ENCODE results near the gene ZNF391. TPM values are rescaled to one million over a fixed set of nuclear protein-coding genes. Genes with fewer than 3 reads are reported as not detected.

The ZNF391 gene
- total RNA-seq, 1 donor from 2014 or later: 4.5 TPM

- TF ChIP-seq CTCF (IDR thresholded peaks at IDR 0.05): no peak
- peaks cover 4% of the 10 kb centered on the region for H3K27me3 Mint-ChIP-seq (ENCODE audit: low read depth)
- H3K9me3 Mint-ChIP-seq (ENCODE audit: low read depth): peaks cover 14% of the 10 kb centered on the region
- H3K4me3 Mint-ChIP-seq (ENCODE audit: unreplicated experiment): no peak overlapping the region
- H3K4me1 Mint-ChIP-seq (ENCODE audit: low read depth): peaks cover 7% of the 10 kb centered on the region
- H3K36me3 Mint-ChIP-seq (ENCODE audit: low read depth): peaks cover 3% of the 10 kb centered on the region
- H3K27ac Mint-ChIP-seq (ENCODE audit: unreplicated experiment): no peak overlapping the region
- DNase-seq (ENCODE audit: low spot score): no peak
Observed at GRCh38 chr6:27383481-27383880, 5.1 kb upstream of the ZNF391 start.

GRCh38 chr6:27392623-27393022 lies 4.1 kb downstream of the ZNF391 start:
- H3K4me3 Mint-ChIP-seq (ENCODE audit: unreplicated experiment): no peak overlapping the region
- H3K36me3 Mint-ChIP-seq (ENCODE audit: low read depth): peaks cover 14% of the 10 kb centered on the region
- TF ChIP-seq CTCF (IDR thresholded peaks at IDR 0.05): no peak
- H3K4me1 Mint-ChIP-seq (ENCODE audit: low read depth): peaks cover 21% of the 10 kb centered on the region
- peaks cover 25% of the 10 kb centered on the region for H3K9me3 Mint-ChIP-seq (ENCODE audit: low read depth)
- H3K27ac Mint-ChIP-seq (ENCODE audit: unreplicated experiment): no peak overlapping the region
- no peaks in the 10 kb centered on the region for H3K27me3 Mint-ChIP-seq (ENCODE audit: low read depth)
- DNase-seq (ENCODE audit: low spot score): no peak

- H3K9me3 Mint-ChIP-seq (ENCODE audit: low read depth): peaks cover 35% of the 10 kb centered on the region
- peaks cover 26% of the 10 kb centered on the region for H3K36me3 Mint-ChIP-seq (ENCODE audit: low read depth)
- H3K27me3 Mint-ChIP-seq (ENCODE audit: low read depth): no peaks in the 10 kb centered on the region
- no peak for DNase-seq (ENCODE audit: low spot score)
- no peak overlapping the region for H3K27ac Mint-ChIP-seq (ENCODE audit: unreplicated experiment)
- peaks cover 9% of the 10 kb centered on the region for H3K4me1 Mint-ChIP-seq (ENCODE audit: low read depth)
- H3K4me3 Mint-ChIP-seq (ENCODE audit: unreplicated experiment): no peak overlapping the region
- TF ChIP-seq CTCF (IDR thresholded peaks at IDR 0.05): no peak
Observed at GRCh38 chr6:27394073-27394472, 5.5 kb downstream of the ZNF391 start.

GRCh38 chr6:27400877-27401642 lies 12.5 kb downstream of the ZNF391 start:
- TF ChIP-seq CTCF (IDR thresholded peaks at IDR 0.05): no peak
- no peak overlapping the region for H3K4me3 Mint-ChIP-seq (ENCODE audit: unreplicated experiment)
- H3K9me3 Mint-ChIP-seq (ENCODE audit: low read depth): peaks cover 68% of the 10 kb centered on the region
- DNase-seq (ENCODE audit: low spot score): no peak
- H3K4me1 Mint-ChIP-seq (ENCODE audit: low read depth): no peaks in the 10 kb centered on the region
- no peaks in the 10 kb centered on the region for H3K27me3 Mint-ChIP-seq (ENCODE audit: low read depth)
- no peak overlapping the region for H3K27ac Mint-ChIP-seq (ENCODE audit: unreplicated experiment)
- H3K36me3 Mint-ChIP-seq (ENCODE audit: low read depth): peaks cover 62% of the 10 kb centered on the region

GRCh38 chr6:27406085-27406484 lies 17.5 kb downstream of the ZNF391 start:
- Mint-ChIP-seq H3K9me3 (ENCODE audit: low read depth) (peaks cover 52% of the 10 kb centered on the region), H3K4me3 (ENCODE audit: unreplicated experiment) (no peak overlapping the region), H3K36me3 (ENCODE audit: low read depth) (peaks cover 25% of the 10 kb centered on the region), H3K4me1 (ENCODE audit: low read depth) (no peaks in the 10 kb centered on the region), H3K27me3 (ENCODE audit: low read depth) (no peaks in the 10 kb centered on the region), H3K27ac (ENCODE audit: unreplicated experiment) (no peak overlapping the region)
- no peak for DNase-seq (ENCODE audit: low spot score)
- TF ChIP-seq CTCF (IDR thresholded peaks at IDR 0.05): no peak
